Skeletal muscle tissue (tissue), 4 donors: ENCODE data around the gene P2RY11. TPM values are rescaled to one million over a fixed set of nuclear protein-coding genes. Genes with fewer than 3 reads are reported as not detected.

ENCODE experiments used
- H3K27ac ChIP-seq: one replicate; pipeline ENCODE4 v1.7.0; 2013; ENCODE audit warnings: mild to moderate bottlenecking, low read depth, low read length, inconsistent platforms
- H3K27me3 ChIP-seq, 3 donors: one replicate each; pipeline ENCODE4 v1.7.0; 2013; ENCODE audit warnings: low read length in 3 of 3; ENCODE audit not compliant: control insufficient read depth in 3 of 3, insufficient read depth in 3 of 3
- H3K36me3 ChIP-seq, 3 donors: one replicate each; pipeline ENCODE4 v1.7.0; 2013; ENCODE audit warnings: low read length in 3 of 3; ENCODE audit not compliant: control insufficient read depth in 3 of 3, insufficient read depth in 3 of 3
- H3K4me1 ChIP-seq, 3 donors: one replicate each; pipeline ENCODE4 v1.7.0; 2013; ENCODE audit warnings: low read length in 3 of 3, mild to moderate bottlenecking in 3 of 3; ENCODE audit not compliant: control insufficient read depth in 3 of 3, insufficient read depth in 3 of 3
- H3K4me3 ChIP-seq, 3 donors: one replicate each; pipeline ENCODE4 v1.7.0; 2013; ENCODE audit warnings: low read length in 3 of 3
- H3K9ac ChIP-seq, 3 donors: one replicate each; pipeline ENCODE4 v1.7.0; 2013; ENCODE audit warnings: low read length in 3 of 3, mild to moderate bottlenecking in 3 of 3, moderate library complexity in 2 of 3, low read depth in 1 of 3
- H3K9me3 ChIP-seq, 3 donors: one replicate each; pipeline ENCODE4 v1.7.0; 2013; ENCODE audit warnings: low read length in 3 of 3; ENCODE audit not compliant: control insufficient read depth in 3 of 3
- total RNA-seq: library from RNA; depleted of rRNA; stranded (reverse); fragments of >200 nt; gene quantifications from one replicate; pipeline ENCODE4 v1.2.3, GENCODE V29; 2014
- donor health status: Osteomylitis.

The P2RY11 gene
- total RNA-seq, 1 donor from 2014 or later = 1.6 TPM

DNA sequence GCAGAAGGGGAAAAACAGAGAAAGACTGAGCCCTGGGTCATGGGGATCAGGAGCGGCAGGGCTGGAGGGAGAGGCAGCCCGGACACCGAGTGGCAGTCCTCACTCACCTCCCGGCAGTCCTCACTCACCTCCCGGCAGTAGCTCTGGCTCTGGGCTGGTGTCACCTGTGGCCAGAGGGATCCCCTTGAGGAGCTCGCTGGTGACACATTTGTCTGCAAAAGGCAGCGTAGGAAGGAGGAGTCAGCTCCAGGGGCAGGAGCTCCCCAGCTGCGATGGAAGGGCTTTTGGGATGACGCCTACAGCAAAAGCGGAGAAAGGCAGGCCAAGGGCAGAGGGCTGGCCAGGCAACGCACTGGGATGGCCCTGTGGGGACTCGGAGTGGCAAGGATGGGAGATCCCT lies 7.5 kb downstream of the P2RY11 start:
- Histone ChIP-seq H3K4me1 (peaks cover 27 to 55% (median 31%) of the 10 kb centered on the region in 3 donors), H3K9me3 (no peaks in the 10 kb centered on the region), H3K9ac (peak overlapping the region; percentile 96 to 97 (median 97)), H3K36me3 (peaks cover 25 to 36% (median 35%) of the 10 kb centered on the region in 3 donors), H3K4me3 (peak overlapping the region; percentile 96 to 97 (median 96)), H3K27ac (peak overlapping the region; percentile 85), H3K27me3 (no peaks in the 10 kb centered on the region)

DNA sequence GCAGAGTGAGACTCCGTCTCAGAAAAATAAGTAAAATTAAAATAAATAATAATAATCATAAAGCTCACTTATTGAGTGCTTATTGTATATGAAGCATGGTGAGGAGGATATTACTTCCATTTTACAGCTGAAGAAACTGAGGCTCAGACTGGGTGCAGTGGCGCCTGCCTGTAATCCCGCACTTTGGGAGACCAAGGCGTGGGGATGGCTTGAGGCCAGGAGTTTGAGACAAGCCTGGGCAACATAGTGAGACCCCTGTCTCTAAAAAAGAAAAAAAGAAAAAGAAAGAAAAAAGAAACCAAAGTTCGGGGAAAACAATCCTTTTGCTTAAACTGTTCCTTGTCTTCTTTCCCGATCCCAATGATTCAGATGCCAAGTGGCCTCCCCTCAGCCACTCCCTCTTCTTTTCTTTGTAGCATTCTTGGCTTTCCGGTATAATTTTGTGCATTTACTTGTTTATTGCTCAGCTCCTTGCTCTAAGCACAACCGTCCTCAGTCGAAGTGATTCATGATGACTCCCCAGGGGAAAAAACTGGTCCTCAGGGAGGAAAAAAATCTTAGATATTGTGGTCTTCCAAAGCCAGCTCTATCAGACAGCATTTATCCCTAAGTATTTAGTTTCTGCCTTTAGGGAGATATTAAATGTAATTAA lies 9.2 kb downstream of the P2RY11 start:
- Histone ChIP-seq H3K4me1 (peaks cover 19 to 40% (median 23%) of the 10 kb centered on the region in 3 donors), H3K9me3 (no peaks in the 10 kb centered on the region), H3K36me3 (peaks cover 20 to 27% (median 20%) of the 10 kb centered on the region in 3 donors), H3K27me3 (no peaks in the 10 kb centered on the region), H3K27ac (no peak overlapping the region), H3K9ac (peak overlapping the region in 1 of 3 donors; percentile 14), H3K4me3 (no peak overlapping the region)

DNA sequence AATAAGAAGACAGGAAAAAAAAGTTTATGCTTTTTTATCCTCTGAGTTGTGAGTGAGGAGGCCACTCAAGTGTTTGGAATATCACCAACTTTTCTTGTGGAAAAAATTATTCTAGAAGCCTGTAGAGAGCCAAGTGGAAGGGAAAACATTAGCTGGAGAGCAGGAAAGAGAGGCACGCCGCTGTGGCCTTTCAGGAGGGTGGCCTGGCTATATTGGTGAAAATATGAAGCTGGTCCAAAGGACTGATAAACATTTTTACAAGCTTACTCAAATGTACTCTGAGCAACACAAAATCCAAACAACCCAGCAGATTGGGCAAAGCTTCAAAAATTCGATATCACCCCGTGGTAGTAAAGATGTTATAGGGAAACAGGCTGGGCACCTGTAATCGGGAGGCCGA lies 10.6 kb downstream of the P2RY11 start:
- Histone ChIP-seq H3K27me3 (no peaks in the 10 kb centered on the region), H3K27ac (no peak overlapping the region), H3K9me3 (no peaks in the 10 kb centered on the region), H3K4me1 (peaks cover 10 to 28% (median 12%) of the 10 kb centered on the region in 3 donors), H3K36me3 (peaks cover 8 to 14% (median 8%) of the 10 kb centered on the region in 3 donors), H3K4me3 (no peak overlapping the region), H3K9ac (no peak overlapping the region)

DNA sequence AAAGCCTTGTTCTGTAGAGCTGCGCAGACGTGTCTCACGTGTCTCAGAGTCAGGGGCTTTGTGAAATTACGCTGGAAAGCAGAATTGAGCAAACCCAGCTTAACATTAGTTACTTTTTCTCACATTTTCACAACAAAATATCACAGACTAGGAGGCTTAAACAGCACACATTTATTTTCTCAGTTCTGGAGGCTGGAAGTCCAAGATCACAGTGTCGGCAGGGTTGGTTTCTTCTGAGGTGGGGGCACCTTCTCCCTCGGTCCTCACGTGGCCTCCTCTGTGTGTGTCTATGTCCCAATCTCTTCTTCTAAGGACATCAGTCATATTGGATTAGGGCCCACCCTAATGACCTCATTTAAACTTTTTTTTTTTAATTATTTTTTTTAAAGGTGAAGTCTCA lies 12.9 kb downstream of the P2RY11 start:
- Histone ChIP-seq H3K4me1 (peaks cover 0 to 5% (median under 1%) of the 10 kb centered on the region in 3 donors), H3K27ac (no peak overlapping the region), H3K4me3 (no peak overlapping the region), H3K36me3 (peaks cover 0 to under 1% (median 0%) of the 10 kb centered on the region in 3 donors), H3K9ac (no peak overlapping the region), H3K27me3 (no peaks in the 10 kb centered on the region), H3K9me3 (no peaks in the 10 kb centered on the region)

DNA sequence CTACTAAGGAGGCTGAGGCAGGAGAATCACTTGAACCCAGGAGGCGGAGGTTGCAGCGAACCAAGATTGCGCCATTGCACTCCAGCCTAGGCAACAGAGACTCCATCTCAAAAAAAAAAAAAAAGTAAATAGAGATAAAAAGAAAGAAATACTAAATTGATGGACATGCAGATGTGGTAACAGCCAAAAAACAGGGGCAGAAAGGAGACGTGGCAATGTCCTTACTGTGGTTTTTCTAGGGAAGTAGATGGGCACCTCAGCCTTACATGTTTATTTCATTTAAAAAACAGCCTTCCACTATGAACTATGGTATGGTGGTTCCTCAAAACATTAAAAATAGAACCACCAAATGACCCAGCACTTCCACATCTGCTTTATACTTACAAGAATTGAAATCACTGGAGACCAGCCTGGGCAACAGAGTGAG lies 14.7 kb downstream of the P2RY11 start:
- Histone ChIP-seq H3K27ac (no peak overlapping the region), H3K4me3 (no peak overlapping the region), H3K4me1 (no peaks in the 10 kb centered on the region), H3K9me3 (no peaks in the 10 kb centered on the region), H3K36me3 (peaks cover 0 to 2% (median 0%) of the 10 kb centered on the region in 3 donors), H3K27me3 (no peaks in the 10 kb centered on the region), H3K9ac (peak overlapping the region in 1 of 3 donors; percentile 50)

DNA sequence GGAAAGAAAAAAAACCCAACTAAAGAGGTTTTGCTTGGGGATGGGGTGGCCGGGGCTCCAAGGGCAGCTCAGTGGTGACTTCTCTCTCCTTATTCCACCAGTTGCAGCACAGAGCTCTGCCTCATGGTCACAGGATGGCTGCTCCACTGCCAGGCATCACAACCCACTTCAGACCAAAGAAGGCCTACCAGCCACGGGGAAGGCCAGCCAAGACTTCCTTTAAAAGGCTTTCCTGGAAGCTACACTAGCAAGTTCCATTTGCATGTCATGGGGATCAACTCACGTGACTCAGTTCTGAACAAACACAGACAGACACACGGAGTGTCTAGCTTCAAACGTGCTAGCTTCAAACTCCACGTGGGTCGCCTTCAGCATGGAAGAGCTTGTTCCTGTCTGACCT lies 21.4 kb downstream of the P2RY11 start:
- Histone ChIP-seq H3K4me1 (peaks cover 1 to 5% (median 2%) of the 10 kb centered on the region in 3 donors), H3K36me3 (peaks cover 25 to 34% (median 34%) of the 10 kb centered on the region in 3 donors), H3K9me3 (no peaks in the 10 kb centered on the region), H3K4me3 (no peak overlapping the region), H3K9ac (no peak overlapping the region), H3K27me3 (no peaks in the 10 kb centered on the region), H3K27ac (no peak overlapping the region)

DNA sequence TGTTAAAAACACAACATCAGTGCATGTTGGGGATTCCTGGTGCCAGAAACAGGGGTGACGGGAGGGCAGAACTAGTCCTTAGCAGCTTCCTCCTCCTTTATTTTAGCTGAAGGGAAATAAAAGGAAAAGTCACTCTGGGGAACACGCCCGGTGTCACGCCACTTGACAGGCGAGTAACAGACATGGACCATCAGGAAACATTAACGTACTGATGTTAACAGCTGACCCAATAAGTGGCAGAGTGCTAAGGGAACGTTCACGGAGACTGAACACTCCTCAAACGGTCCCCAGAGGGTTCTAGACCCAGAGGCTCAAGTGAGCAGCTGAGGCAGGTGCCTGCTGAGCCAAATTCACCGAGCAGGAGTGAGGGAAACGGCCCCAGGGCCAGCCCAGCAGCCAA lies 22.1 kb downstream of the P2RY11 start:
- H3K4me1 ChIP-seq = peaks cover 2 to 9% (median 2%) of the 10 kb centered on the region in 3 donors
- no peak overlapping the region for H3K9ac ChIP-seq
- peaks cover 29 to 38% (median 38%) of the 10 kb centered on the region in 3 donors for H3K36me3 ChIP-seq
- no peaks in the 10 kb centered on the region for H3K27me3 ChIP-seq
- no peaks in the 10 kb centered on the region for H3K9me3 ChIP-seq
- H3K4me3 ChIP-seq = no peak overlapping the region
- no peak overlapping the region for H3K27ac ChIP-seq

DNA sequence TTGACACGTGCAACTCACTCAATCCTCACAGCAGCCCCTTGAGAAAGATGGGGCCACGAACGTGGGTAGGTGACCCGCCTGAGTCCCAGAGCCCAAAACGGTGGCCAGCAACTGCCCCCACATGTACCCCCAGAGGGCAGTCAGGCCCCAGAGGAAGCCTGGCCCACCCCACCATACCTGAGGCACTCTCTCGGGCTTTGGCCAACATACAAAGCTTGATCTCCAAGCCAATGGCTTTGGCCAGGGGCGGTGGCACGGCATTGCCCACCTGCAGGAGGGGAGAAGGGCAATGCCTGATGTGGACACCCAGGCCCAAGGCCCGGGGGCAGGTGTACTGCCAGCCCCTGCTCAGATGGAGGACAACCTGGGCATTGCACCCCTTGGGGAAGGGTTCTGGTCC lies 22.5 kb downstream of the P2RY11 start:
- peaks cover 2 to 9% (median 2%) of the 10 kb centered on the region in 3 donors for H3K4me1 ChIP-seq
- H3K36me3 ChIP-seq = peaks cover 33 to 43% (median 42%) of the 10 kb centered on the region in 3 donors
- H3K27ac ChIP-seq = no peak overlapping the region
- H3K9ac ChIP-seq = no peak overlapping the region
- no peaks in the 10 kb centered on the region for H3K27me3 ChIP-seq
- no peak overlapping the region for H3K4me3 ChIP-seq
- H3K9me3 ChIP-seq = no peaks in the 10 kb centered on the region

DNA sequence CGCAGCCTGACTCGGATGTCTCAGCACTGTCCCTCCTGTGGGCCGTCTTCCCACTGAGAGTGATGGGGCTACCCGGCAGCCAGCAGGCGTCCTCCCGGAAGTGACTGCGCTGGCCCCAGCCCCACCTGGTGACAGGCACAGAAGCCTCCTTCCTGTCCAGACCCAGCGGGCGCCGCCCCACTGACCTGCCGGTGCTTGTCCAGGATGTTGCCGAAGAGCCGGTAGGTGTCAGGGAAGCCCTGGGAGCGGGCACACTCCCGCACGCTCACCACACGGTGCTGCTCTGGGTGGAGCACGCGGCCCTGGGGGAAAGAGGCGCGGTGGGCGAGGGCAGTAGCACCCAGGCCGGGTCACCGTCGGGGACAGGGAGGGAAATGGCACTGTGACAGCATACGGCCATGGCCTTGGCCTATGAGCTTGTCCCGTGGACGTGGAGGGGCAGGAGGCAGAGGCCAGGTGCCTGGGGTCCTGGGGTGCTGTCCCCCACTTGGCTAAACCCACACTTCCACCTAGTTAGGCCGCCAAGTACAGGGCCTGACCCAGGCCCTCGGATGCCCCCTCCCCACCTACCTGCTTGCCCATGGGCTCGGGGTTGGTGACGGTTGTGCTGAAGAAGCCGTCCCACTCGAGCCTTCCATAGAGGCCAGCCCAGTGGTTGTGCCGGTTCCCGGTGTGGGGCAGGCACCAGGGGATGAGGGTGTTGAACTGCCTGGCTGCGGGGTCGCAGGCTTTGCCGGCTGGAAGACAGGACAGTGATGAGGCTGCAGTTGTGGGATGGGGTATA lies 24.2 kb downstream of the P2RY11 start:
- H3K27ac ChIP-seq = no peak overlapping the region
- H3K4me1 ChIP-seq = peaks cover 2 to 9% (median 2%) of the 10 kb centered on the region in 3 donors
- H3K9ac ChIP-seq = no peak overlapping the region
- H3K4me3 ChIP-seq = no peak overlapping the region
- no peaks in the 10 kb centered on the region for H3K27me3 ChIP-seq
- no peaks in the 10 kb centered on the region for H3K9me3 ChIP-seq
- H3K36me3 ChIP-seq = peaks cover 48 to 51% (median 51%) of the 10 kb centered on the region in 3 donors

DNA sequence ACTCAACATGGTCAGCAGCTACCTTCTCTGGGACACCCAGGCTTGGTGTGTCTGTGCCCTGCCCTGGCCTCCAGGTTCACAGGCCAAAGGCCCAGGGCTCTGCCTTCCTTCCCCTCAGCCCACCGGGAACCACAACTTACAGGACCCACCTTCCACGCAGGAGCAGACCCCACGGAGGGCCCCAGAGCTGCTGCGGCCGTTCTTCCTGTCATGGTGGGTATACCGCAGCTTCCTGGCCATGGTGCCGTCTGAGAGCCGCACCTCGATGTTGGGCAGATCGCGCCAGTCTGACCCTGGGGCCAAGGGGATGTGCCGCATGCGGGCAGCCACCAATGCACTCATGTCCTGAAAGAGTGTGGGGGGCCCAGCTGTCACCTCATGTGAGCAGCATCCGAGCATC lies 25.4 kb downstream of the P2RY11 start:
- Histone ChIP-seq H3K9ac (no peak overlapping the region), H3K27ac (no peak overlapping the region), H3K27me3 (no peaks in the 10 kb centered on the region), H3K4me3 (no peak overlapping the region), H3K9me3 (no peaks in the 10 kb centered on the region), H3K4me1 (peaks cover 2 to 9% (median 2%) of the 10 kb centered on the region in 3 donors), H3K36me3 (peaks cover 57 to 63% (median 58%) of the 10 kb centered on the region in 3 donors)
